ENCODE results near the gene CD247.

The CD247 gene

GRCh38 chr1:167477986-167478385 lies 40.3 kb downstream of the CD247 start:
- H3K4me2 ChIP-seq (ENCODE audit: low read length), result no peak overlapping the region
- H3K9me3 ChIP-seq (replicated peaks; ENCODE audit: low read length), result no peaks in the 10 kb centered on the region
- peaks cover 39% of the 10 kb centered on the region for H3K27me3 ChIP-seq (ENCODE audit: control insufficient read depth, insufficient read depth, low read length)
- no peak overlapping the region for H3K4me3 ChIP-seq (ENCODE audit: low read length)
- no peak overlapping the region for H3K9ac ChIP-seq (ENCODE audit: low read depth, low read length)
- H3K4me1 ChIP-seq (ENCODE audit: control insufficient read depth, insufficient read depth, low read length), result no peaks in the 10 kb centered on the region
- H3K36me3 ChIP-seq (ENCODE audit: insufficient read depth, low read length), result no peaks in the 10 kb centered on the region

- no peak overlapping the region for H3K4me3 ChIP-seq (ENCODE audit: low read length)
- no peaks in the 10 kb centered on the region for H3K4me1 ChIP-seq (ENCODE audit: control insufficient read depth, insufficient read depth, low read length)
- H3K4me2 ChIP-seq (ENCODE audit: low read length), result no peak overlapping the region
- H3K9ac ChIP-seq (ENCODE audit: low read depth, low read length), result no peak overlapping the region
- H3K9me3 ChIP-seq (replicated peaks; ENCODE audit: low read length), result no peaks in the 10 kb centered on the region
- H3K36me3 ChIP-seq (ENCODE audit: insufficient read depth, low read length), result no peaks in the 10 kb centered on the region
- peaks cover 31% of the 10 kb centered on the region for H3K27me3 ChIP-seq (ENCODE audit: control insufficient read depth, insufficient read depth, low read length)
These were observed 42.3 kb downstream of the CD247 start for GRCh38 chr1:167476061-167476460.

DNA sequence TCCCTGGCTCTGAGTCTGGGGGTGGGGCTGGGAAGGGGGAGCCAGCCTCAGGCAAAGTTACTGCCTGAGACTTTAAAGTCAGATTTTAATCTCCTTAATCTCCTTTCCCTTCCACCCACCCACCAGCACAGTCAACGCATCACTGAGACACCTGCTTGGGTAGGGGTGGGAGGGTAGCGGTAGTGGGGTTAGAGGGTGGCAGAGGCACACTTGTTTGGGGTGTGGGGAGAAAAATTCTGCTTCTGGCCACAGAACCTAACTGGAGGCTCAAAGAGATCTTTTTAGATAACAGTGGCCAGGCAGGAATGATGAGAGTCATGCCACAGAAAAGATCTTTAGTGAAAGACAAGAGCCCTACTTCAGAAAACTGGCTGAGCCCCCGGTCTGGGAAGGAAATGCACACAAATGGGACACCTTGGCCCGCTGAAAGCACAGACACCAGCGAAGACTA lies 44.1 kb downstream of the CD247 start:
- Histone ChIP-seq H3K4me3 (ENCODE audit: low read length) (no peak overlapping the region), H3K9me3 (replicated peaks; ENCODE audit: low read length) (no peaks in the 10 kb centered on the region), H3K27me3 (ENCODE audit: control insufficient read depth, insufficient read depth, low read length) (peaks cover 15% of the 10 kb centered on the region), H3K4me1 (ENCODE audit: control insufficient read depth, insufficient read depth, low read length) (no peaks in the 10 kb centered on the region), H3K9ac (ENCODE audit: low read depth, low read length) (no peak overlapping the region), H3K36me3 (ENCODE audit: insufficient read depth, low read length) (no peaks in the 10 kb centered on the region), H3K4me2 (ENCODE audit: low read length) (no peak overlapping the region)

- Histone ChIP-seq H3K4me1 (ENCODE audit: control insufficient read depth, insufficient read depth, low read length) (no peaks in the 10 kb centered on the region), H3K27me3 (ENCODE audit: control insufficient read depth, insufficient read depth, low read length) (peaks cover 15% of the 10 kb centered on the region), H3K36me3 (ENCODE audit: insufficient read depth, low read length) (no peaks in the 10 kb centered on the region), H3K4me3 (ENCODE audit: low read length) (no peak overlapping the region), H3K9me3 (replicated peaks; ENCODE audit: low read length) (no peaks in the 10 kb centered on the region), H3K9ac (ENCODE audit: low read depth, low read length) (no peak overlapping the region), H3K4me2 (ENCODE audit: low read length) (no peak overlapping the region)
These were observed 44.6 kb downstream of the CD247 start for GRCh38 chr1:167473761-167474160.

GRCh38 chr1:167472752-167473521 lies 45.4 kb downstream of the CD247 start:
- Histone ChIP-seq H3K27me3 (ENCODE audit: control insufficient read depth, insufficient read depth, low read length) (peaks cover 16% of the 10 kb centered on the region), H3K9me3 (replicated peaks; ENCODE audit: low read length) (no peaks in the 10 kb centered on the region), H3K9ac (ENCODE audit: low read depth, low read length) (no peak overlapping the region), H3K4me2 (ENCODE audit: low read length) (no peak overlapping the region), H3K4me1 (ENCODE audit: control insufficient read depth, insufficient read depth, low read length) (no peaks in the 10 kb centered on the region), H3K4me3 (ENCODE audit: low read length) (no peak overlapping the region), H3K36me3 (ENCODE audit: insufficient read depth, low read length) (no peaks in the 10 kb centered on the region)

DNA sequence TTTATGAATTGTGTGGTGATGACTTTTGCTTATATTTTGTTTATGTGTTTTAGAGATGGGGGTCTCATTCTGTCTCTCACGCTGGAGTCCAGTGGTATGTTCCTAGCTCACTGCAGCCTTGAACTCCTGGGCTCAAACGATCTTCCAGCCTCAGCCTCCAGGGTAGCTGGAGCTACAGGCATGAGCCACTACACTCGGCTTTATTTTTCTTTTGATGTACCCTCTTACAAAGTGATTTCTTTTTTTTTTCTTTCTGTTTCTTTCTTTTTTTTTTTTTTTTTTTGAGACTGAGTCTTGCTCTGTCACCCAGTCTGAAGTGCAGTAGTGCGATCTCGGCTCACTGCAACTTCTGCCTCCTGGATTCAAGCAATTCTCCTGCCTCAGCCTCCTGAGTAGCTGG lies 46.8 kb downstream of the CD247 start:
- H3K4me1 ChIP-seq (ENCODE audit: control insufficient read depth, insufficient read depth, low read length), result no peaks in the 10 kb centered on the region

GRCh38 chr1:167469280-167469965 lies 48.9 kb downstream of the CD247 start:
- no peaks in the 10 kb centered on the region for H3K4me1 ChIP-seq (ENCODE audit: control insufficient read depth, insufficient read depth, low read length)

More for the DNA sequence above, 46.8 kb downstream of the CD247 start:
- Histone ChIP-seq H3K9me3 (replicated peaks; ENCODE audit: low read length) (no peaks in the 10 kb centered on the region), H3K4me3 (ENCODE audit: low read length) (no peak overlapping the region), H3K4me2 (ENCODE audit: low read length) (no peak overlapping the region), H3K36me3 (ENCODE audit: insufficient read depth, low read length) (no peaks in the 10 kb centered on the region), H3K9ac (ENCODE audit: low read depth, low read length) (no peak overlapping the region), H3K27me3 (ENCODE audit: control insufficient read depth, insufficient read depth, low read length) (peaks cover 16% of the 10 kb centered on the region)

GRCh38 chr1:167467752-167468151 lies 50.6 kb downstream of the CD247 start:
- Histone ChIP-seq H3K4me3 (ENCODE audit: low read length) (no peak overlapping the region), H3K27me3 (ENCODE audit: control insufficient read depth, insufficient read depth, low read length) (peaks cover 34% of the 10 kb centered on the region), H3K4me2 (ENCODE audit: low read length) (no peak overlapping the region), H3K4me1 (ENCODE audit: control insufficient read depth, insufficient read depth, low read length) (no peaks in the 10 kb centered on the region), H3K36me3 (ENCODE audit: insufficient read depth, low read length) (no peaks in the 10 kb centered on the region), H3K9me3 (replicated peaks; ENCODE audit: low read length) (no peaks in the 10 kb centered on the region), H3K9ac (ENCODE audit: low read depth, low read length) (no peak overlapping the region)

More at GRCh38 chr1:167469280-167469965, 48.9 kb downstream of the CD247 start:
- Histone ChIP-seq H3K27me3 (ENCODE audit: control insufficient read depth, insufficient read depth, low read length) (peaks cover 26% of the 10 kb centered on the region), H3K4me2 (ENCODE audit: low read length) (no peak overlapping the region), H3K36me3 (ENCODE audit: insufficient read depth, low read length) (no peaks in the 10 kb centered on the region), H3K4me3 (ENCODE audit: low read length) (no peak overlapping the region), H3K9me3 (replicated peaks; ENCODE audit: low read length) (no peaks in the 10 kb centered on the region), H3K9ac (ENCODE audit: low read depth, low read length) (no peak overlapping the region)

GRCh38 chr1:167467126-167467710 lies 51.1 kb downstream of the CD247 start:
- Histone ChIP-seq H3K9me3 (replicated peaks; ENCODE audit: low read length) (no peaks in the 10 kb centered on the region), H3K4me3 (ENCODE audit: low read length) (no peak overlapping the region), H3K4me2 (ENCODE audit: low read length) (no peak overlapping the region), H3K4me1 (ENCODE audit: control insufficient read depth, insufficient read depth, low read length) (no peaks in the 10 kb centered on the region), H3K36me3 (ENCODE audit: insufficient read depth, low read length) (no peaks in the 10 kb centered on the region), H3K27me3 (ENCODE audit: control insufficient read depth, insufficient read depth, low read length) (peaks cover 35% of the 10 kb centered on the region), H3K9ac (ENCODE audit: low read depth, low read length) (no peak overlapping the region)

- H3K4me2 ChIP-seq (ENCODE audit: low read length), result no peak overlapping the region
- no peaks in the 10 kb centered on the region for H3K4me1 ChIP-seq (ENCODE audit: control insufficient read depth, insufficient read depth, low read length)
- H3K9ac ChIP-seq (ENCODE audit: low read depth, low read length), result no peak overlapping the region
- no peaks in the 10 kb centered on the region for H3K9me3 ChIP-seq (replicated peaks; ENCODE audit: low read length)
- no peaks in the 10 kb centered on the region for H3K36me3 ChIP-seq (ENCODE audit: insufficient read depth, low read length)
- peaks cover 38% of the 10 kb centered on the region for H3K27me3 ChIP-seq (ENCODE audit: control insufficient read depth, insufficient read depth, low read length)
- no peak overlapping the region for H3K4me3 ChIP-seq (ENCODE audit: low read length)
These were observed 52.6 kb downstream of the CD247 start for GRCh38 chr1:167465743-167466142.

- no peaks in the 10 kb centered on the region for H3K4me1 ChIP-seq (ENCODE audit: control insufficient read depth, insufficient read depth, low read length)
- H3K27me3 ChIP-seq (ENCODE audit: control insufficient read depth, insufficient read depth, low read length), result peaks cover 39% of the 10 kb centered on the region
- H3K9ac ChIP-seq (ENCODE audit: low read depth, low read length), result no peak overlapping the region
- H3K36me3 ChIP-seq (ENCODE audit: insufficient read depth, low read length), result no peaks in the 10 kb centered on the region
- no peaks in the 10 kb centered on the region for H3K9me3 ChIP-seq (replicated peaks; ENCODE audit: low read length)
- no peak overlapping the region for H3K4me3 ChIP-seq (ENCODE audit: low read length)
- H3K4me2 ChIP-seq (ENCODE audit: low read length), result no peak overlapping the region
These were observed 53.3 kb downstream of the CD247 start for GRCh38 chr1:167465018-167465417.
